Neural cell (in vitro differentiated cells): ENCODE results near the gene SVOP.

Experiments
- EP300 ChIP-seq: fragments of 450-650 bp; conservative IDR thresholded peaks from 2 replicates; pipeline ENCODE4 v1.6.1; 2014; ENCODE audit warnings: antibody characterized with exemption, mild to moderate bottlenecking, moderate library complexity; ENCODE audit not compliant: poor library complexity, severe bottlenecking
- EZH2 ChIP-seq: fragments of 200-600, 300-800 bp; shearing (Covaris generic), sonication (generic); IDR thresholded peaks from 2 replicates; pipeline ENCODE4 v1.6.1; 2014; ENCODE audit warnings: antibody characterized with exemption, low read length, borderline replicate concordance, mild to moderate bottlenecking; ENCODE audit not compliant: insufficient read depth, poor library complexity, severe bottlenecking
- POLR2AphosphoS5 ChIP-seq: IDR thresholded peaks from 2 replicates; pipeline ENCODE4 v1.6.1; 2012
- RAD21 ChIP-seq: fragments of 450-650 bp; conservative IDR thresholded peaks from 2 replicates; pipeline ENCODE4 v1.6.1; 2014; ENCODE audit warnings: antibody characterized with exemption, mild to moderate bottlenecking, moderate library complexity
- SMC3 ChIP-seq: fragments of 450-650 bp; conservative IDR thresholded peaks from 2 replicates; pipeline ENCODE4 v1.6.1; 2014; ENCODE audit warnings: antibody characterized with exemption, mild to moderate bottlenecking, moderate library complexity; ENCODE audit not compliant: poor library complexity
- TAF1 ChIP-seq: IDR thresholded peaks from 2 replicates; pipeline ENCODE4 v1.6.1; 2012; ENCODE audit warnings: low read depth
- TF ChIP-seq, protein P1 (sequence below): fragments of 450-650 bp; IDR thresholded peaks from 2 replicates; pipeline ENCODE4 v1.5.1; 2014; ENCODE audit warnings: antibody characterized with exemption, mild to moderate bottlenecking, moderate library complexity; ENCODE audit not compliant: poor library complexity, severe bottlenecking
- TF ChIP-seq, protein P2 (sequence below): IDR thresholded peaks from 2 replicates; pipeline ENCODE4 v1.6.1; 2012; ENCODE audit warnings: borderline replicate concordance

DNA sequence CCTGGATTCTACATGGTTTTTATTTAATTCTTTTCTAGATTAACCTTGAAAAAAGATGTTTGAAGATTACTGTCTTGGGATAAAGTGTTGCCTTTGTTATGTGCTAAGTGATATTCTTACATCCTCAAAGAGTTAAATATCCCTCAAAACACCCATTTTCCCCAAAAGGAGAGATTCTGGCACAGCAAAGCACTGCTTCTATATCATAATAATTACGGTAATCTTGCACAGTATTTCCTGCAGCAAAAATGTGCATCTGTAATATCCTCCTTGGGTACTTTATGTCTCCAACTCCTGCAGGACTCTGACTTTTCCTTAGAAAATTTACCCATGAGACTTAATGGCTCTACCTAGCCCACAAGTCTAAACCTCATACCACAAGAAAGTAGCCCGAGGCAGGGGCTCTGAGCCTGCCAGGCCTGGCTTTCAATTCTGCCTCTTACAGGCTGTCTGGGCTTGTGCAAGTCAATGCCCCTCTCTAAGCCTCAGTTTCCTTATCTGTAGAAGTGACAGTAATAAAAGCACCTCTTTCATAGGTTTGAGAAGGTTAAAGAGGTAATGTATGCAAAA lies 45.8 kb downstream of the SVOP start:
- TF ChIP-seq, protein P1, sequence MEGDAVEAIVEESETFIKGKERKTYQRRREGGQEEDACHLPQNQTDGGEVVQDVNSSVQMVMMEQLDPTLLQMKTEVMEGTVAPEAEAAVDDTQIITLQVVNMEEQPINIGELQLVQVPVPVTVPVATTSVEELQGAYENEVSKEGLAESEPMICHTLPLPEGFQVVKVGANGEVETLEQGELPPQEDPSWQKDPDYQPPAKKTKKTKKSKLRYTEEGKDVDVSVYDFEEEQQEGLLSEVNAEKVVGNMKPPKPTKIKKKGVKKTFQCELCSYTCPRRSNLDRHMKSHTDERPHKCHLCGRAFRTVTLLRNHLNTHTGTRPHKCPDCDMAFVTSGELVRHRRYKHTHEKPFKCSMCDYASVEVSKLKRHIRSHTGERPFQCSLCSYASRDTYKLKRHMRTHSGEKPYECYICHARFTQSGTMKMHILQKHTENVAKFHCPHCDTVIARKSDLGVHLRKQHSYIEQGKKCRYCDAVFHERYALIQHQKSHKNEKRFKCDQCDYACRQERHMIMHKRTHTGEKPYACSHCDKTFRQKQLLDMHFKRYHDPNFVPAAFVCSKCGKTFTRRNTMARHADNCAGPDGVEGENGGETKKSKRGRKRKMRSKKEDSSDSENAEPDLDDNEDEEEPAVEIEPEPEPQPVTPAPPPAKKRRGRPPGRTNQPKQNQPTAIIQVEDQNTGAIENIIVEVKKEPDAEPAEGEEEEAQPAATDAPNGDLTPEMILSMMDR, result no peak
- TF ChIP-seq RAD21, result no peak
- no peak for TF ChIP-seq EP300
- TF ChIP-seq TAF1, result no peak
- no peak for TF ChIP-seq SMC3
- TF ChIP-seq, protein P2, sequence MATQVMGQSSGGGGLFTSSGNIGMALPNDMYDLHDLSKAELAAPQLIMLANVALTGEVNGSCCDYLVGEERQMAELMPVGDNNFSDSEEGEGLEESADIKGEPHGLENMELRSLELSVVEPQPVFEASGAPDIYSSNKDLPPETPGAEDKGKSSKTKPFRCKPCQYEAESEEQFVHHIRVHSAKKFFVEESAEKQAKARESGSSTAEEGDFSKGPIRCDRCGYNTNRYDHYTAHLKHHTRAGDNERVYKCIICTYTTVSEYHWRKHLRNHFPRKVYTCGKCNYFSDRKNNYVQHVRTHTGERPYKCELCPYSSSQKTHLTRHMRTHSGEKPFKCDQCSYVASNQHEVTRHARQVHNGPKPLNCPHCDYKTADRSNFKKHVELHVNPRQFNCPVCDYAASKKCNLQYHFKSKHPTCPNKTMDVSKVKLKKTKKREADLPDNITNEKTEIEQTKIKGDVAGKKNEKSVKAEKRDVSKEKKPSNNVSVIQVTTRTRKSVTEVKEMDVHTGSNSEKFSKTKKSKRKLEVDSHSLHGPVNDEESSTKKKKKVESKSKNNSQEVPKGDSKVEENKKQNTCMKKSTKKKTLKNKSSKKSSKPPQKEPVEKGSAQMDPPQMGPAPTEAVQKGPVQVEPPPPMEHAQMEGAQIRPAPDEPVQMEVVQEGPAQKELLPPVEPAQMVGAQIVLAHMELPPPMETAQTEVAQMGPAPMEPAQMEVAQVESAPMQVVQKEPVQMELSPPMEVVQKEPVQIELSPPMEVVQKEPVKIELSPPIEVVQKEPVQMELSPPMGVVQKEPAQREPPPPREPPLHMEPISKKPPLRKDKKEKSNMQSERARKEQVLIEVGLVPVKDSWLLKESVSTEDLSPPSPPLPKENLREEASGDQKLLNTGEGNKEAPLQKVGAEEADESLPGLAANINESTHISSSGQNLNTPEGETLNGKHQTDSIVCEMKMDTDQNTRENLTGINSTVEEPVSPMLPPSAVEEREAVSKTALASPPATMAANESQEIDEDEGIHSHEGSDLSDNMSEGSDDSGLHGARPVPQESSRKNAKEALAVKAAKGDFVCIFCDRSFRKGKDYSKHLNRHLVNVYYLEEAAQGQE, result no peak
- no peak for TF ChIP-seq EZH2
- TF ChIP-seq POLR2AphosphoS5, result no peak
